Duodenal mucosa (tissue), 2 donors: ENCODE measurements around the gene MYRF.
A peak's percentile ranks its signal among the peaks of the same experiment; 100 is the strongest.

ENCODE experiments used
- H3K27ac ChIP-seq: one replicate; pipeline ENCODE4 v1.7.0; 2013; ENCODE audit warnings: low read depth, low read length
- H3K27me3 ChIP-seq, 2 donors: one replicate each; pipeline ENCODE4 v1.7.0; 2013; ENCODE audit warnings: low read length in 2 of 2, control low read depth in 1 of 2; ENCODE audit not compliant: insufficient read depth in 2 of 2, control insufficient read depth in 1 of 2
- H3K36me3 ChIP-seq, 2 donors: one replicate each; pipeline ENCODE4 v1.7.0; 2013; ENCODE audit warnings: low read length in 2 of 2, control low read depth in 1 of 2; ENCODE audit not compliant: insufficient read depth in 2 of 2, control insufficient read depth in 1 of 2
- H3K4me1 ChIP-seq, 2 donors: one replicate each; pipeline ENCODE4 v1.7.0; 2013; ENCODE audit warnings: low read length in 2 of 2, control low read depth in 1 of 2; ENCODE audit not compliant: insufficient read depth in 2 of 2, control insufficient read depth in 1 of 2
- H3K4me3 ChIP-seq, 2 donors: one replicate each; pipeline ENCODE4 v1.7.0; 2013; ENCODE audit warnings: low read length in 2 of 2, low read depth in 1 of 2
- H3K9ac ChIP-seq, 2 donors: one replicate each; pipeline ENCODE4 v1.7.0; 2013; ENCODE audit warnings: low read length in 2 of 2, low read depth in 1 of 2
- H3K9me3 ChIP-seq, 2 donors: one replicate each; pipeline ENCODE4 v1.7.0; 2013; ENCODE audit warnings: low read length in 2 of 2, control low read depth in 1 of 2; ENCODE audit not compliant: control insufficient read depth in 1 of 2

Gene MYRF

DNA sequence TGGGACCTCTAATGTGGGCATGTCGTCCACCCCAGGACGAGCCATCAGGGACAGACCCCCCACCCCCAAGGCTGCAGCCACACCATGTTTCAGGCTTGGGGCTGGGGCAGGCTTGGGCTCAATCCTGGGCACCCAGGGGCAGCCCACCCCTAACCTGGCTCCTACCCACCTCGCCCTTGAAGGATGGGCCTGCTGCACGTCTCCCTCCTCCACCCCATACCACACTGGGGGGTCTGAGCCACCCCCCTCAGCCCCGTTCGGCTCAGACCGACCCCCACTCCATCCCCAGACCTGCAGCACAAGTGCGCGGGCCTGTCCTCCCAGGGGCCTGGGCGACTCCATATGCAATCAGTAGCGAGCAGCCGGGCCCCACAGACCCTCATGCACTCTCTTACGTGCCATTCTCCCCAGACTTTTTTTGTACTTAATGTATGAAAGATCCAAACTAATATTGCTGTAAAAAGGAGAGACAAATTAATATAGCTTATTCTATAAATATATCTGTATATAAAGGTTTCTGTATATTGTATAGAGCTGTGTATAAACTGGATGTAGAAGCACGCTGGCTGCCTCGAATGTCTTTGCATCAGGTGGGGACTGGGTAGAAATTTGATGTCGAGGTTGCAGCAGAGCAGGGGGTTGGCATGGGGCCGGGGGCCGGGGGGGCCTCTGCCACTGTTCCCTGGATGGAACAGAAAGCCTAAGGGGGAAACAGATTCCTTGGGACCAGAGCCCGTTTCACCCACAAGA is 5.8 kb upstream of the MYRF start:
- no peak overlapping the region for H3K27ac ChIP-seq
- peaks cover 0 to 5% of the 10 kb centered on the region in 2 donors for H3K36me3 ChIP-seq
- peaks cover 0 to 3% of the 10 kb centered on the region in 2 donors for H3K27me3 ChIP-seq
- H3K9me3 ChIP-seq, result no peaks in the 10 kb centered on the region
- peaks cover 11 to 13% of the 10 kb centered on the region in 2 donors for H3K4me1 ChIP-seq
- no peak overlapping the region for H3K9ac ChIP-seq
- no peak overlapping the region for H3K4me3 ChIP-seq

- peak overlapping the region; percentile 38 to 39 for H3K9ac ChIP-seq
- H3K27me3 ChIP-seq, result peaks cover 0 to 3% of the 10 kb centered on the region in 2 donors
- H3K36me3 ChIP-seq, result no peaks in the 10 kb centered on the region
- peak overlapping the region in 1 of 2 donors; percentile 32 for H3K4me3 ChIP-seq
- H3K27ac ChIP-seq, result no peak overlapping the region
- peaks cover 13 to 16% of the 10 kb centered on the region in 2 donors for H3K4me1 ChIP-seq
- H3K9me3 ChIP-seq, result no peaks in the 10 kb centered on the region
Measured at GRCh38 chr11:61747192-61747966, 5.1 kb upstream of the MYRF start.

GRCh38 chr11:61747967-61748285 is 4.5 kb upstream of the MYRF start:
- Histone ChIP-seq H3K27ac (no peak overlapping the region), H3K9ac (no peak overlapping the region)

GRCh38 chr11:61749591-61750217 is 2.7 kb upstream of the MYRF start:
- Histone ChIP-seq H3K9ac (no peak overlapping the region), H3K4me3 (no peak overlapping the region), H3K27ac (no peak overlapping the region), H3K36me3 (no peaks in the 10 kb centered on the region), H3K27me3 (peaks cover 0 to 3% of the 10 kb centered on the region in 2 donors), H3K4me1 (peaks cover 24 to 29% of the 10 kb centered on the region in 2 donors), H3K9me3 (no peaks in the 10 kb centered on the region)

More at GRCh38 chr11:61747967-61748285, 4.5 kb upstream of the MYRF start:
- H3K4me1 ChIP-seq, result peaks cover 13 to 19% of the 10 kb centered on the region in 2 donors
- no peaks in the 10 kb centered on the region for H3K9me3 ChIP-seq
- peak overlapping the region in 1 of 2 donors; percentile 32 for H3K4me3 ChIP-seq
- H3K27me3 ChIP-seq, result peaks cover 0 to 3% of the 10 kb centered on the region in 2 donors
- no peaks in the 10 kb centered on the region for H3K36me3 ChIP-seq

GRCh38 chr11:61750631-61751273 is 1.7 kb upstream of the MYRF start:
- Histone ChIP-seq H3K4me1 (peaks cover 35 to 36% of the 10 kb centered on the region in 2 donors), H3K27me3 (peaks cover 0 to 3% of the 10 kb centered on the region in 2 donors), H3K36me3 (no peaks in the 10 kb centered on the region), H3K9me3 (no peaks in the 10 kb centered on the region), H3K9ac (no peak overlapping the region), H3K4me3 (no peak overlapping the region), H3K27ac (no peak overlapping the region)

DNA sequence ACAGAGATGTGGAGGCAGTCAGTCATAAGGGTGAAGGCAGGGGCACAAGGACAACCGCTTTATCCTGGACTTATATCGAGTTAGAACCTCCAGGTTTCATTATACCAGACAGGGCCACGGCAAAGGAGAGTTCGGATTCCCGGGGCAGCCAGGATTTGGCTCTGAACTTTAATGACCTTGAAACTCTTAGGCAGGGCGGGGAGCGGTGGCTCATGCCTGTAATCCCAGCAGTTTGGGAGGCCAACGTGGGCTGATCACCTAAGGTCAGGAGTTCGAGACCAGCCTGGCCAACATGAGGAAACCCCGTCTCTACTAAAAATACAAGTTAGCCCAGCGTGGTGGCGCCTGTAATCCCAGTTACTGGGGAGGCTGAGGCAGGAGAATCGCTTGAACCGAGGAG is 1.1 kb upstream of the MYRF start:
- Histone ChIP-seq H3K27me3 (peaks cover 0 to 3% of the 10 kb centered on the region in 2 donors), H3K9me3 (no peaks in the 10 kb centered on the region)

GRCh38 chr11:61752925-61753521 is 587 bp downstream of the MYRF start:
- Histone ChIP-seq H3K4me1 (peaks cover 43 to 47% of the 10 kb centered on the region in 2 donors), H3K27me3 (peaks cover 0 to 3% of the 10 kb centered on the region in 2 donors), H3K4me3 (peak overlapping the region; percentile 78 to 79), H3K27ac (peak overlapping the region; percentile 44), H3K36me3 (no peaks in the 10 kb centered on the region), H3K9ac (peak overlapping the region; percentile 86 to 94), H3K9me3 (no peaks in the 10 kb centered on the region)

More for the DNA sequence above, 1.1 kb upstream of the MYRF start:
- H3K4me3 ChIP-seq, result no peak overlapping the region
- no peak overlapping the region for H3K27ac ChIP-seq
- no peaks in the 10 kb centered on the region for H3K36me3 ChIP-seq
- peaks cover 41 to 43% of the 10 kb centered on the region in 2 donors for H3K4me1 ChIP-seq
- H3K9ac ChIP-seq, result no peak overlapping the region

- no peaks in the 10 kb centered on the region for H3K9me3 ChIP-seq
- peak overlapping the region; percentile 78 to 79 for H3K4me3 ChIP-seq
- H3K9ac ChIP-seq, result peak overlapping the region; percentile 86 to 94
Measured at GRCh38 chr11:61753672-61754071, 1.2 kb downstream of the MYRF start.

DNA sequence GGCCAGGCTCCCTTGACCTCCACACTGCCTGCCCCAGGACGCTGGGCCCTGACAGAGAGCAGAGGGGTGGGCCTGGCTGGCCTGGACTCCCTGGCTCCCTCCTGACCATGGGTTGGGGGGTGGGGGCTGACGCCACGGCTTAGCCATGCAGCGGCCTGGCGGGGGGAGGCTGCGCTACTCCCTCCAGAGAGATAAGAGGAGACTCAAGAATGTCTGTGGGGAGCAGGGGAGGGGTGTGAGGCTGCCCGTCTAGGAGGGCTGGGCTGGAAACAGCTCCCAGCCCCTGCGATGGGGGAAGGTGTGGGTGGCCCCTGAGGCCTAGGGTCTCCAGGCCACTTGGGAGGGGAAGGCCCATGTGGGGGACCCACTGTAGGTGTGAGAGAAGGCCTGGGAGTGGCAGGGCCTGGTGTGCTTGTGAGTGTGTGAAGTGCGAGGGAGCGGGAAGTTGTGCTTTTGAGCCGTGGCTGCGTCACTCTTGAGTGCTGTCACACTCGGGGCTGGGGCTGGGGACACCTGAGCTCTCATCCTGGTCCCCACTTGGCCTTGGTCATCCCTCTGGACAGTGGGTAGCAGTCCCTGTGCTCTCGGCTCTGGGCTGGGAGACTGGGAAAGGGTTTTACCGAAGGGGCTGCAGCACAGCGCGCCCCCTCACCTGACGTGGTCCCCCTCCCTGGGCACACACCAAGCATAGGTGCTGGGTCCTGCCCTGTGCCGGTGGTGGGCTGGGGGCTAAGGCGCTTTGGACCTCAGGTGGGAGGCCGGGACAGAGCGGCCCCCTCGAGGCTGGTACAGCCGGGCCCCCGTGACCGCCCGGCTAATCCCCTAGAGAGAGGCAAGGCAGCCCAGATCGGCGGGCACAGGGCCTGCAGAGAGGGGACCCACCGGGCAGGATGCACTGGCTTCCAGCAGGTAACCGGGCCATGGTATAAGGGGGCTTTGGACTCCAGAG is 2.4 kb downstream of the MYRF start:
- no peaks in the 10 kb centered on the region for H3K9me3 ChIP-seq
- H3K4me1 ChIP-seq, result peaks cover 52 to 57% of the 10 kb centered on the region in 2 donors
- peaks cover 0 to 3% of the 10 kb centered on the region in 2 donors for H3K27me3 ChIP-seq
- H3K36me3 ChIP-seq, result peaks cover 0 to 3% of the 10 kb centered on the region in 2 donors
- peak overlapping the region; percentile 78 to 79 for H3K4me3 ChIP-seq
- H3K9ac ChIP-seq, result peak overlapping the region; percentile 86 to 94
- H3K27ac ChIP-seq, result peak overlapping the region; percentile 88

More at GRCh38 chr11:61753672-61754071, 1.2 kb downstream of the MYRF start:
- Histone ChIP-seq H3K27me3 (peaks cover 0 to 3% of the 10 kb centered on the region in 2 donors), H3K4me1 (peaks cover 48 to 53% of the 10 kb centered on the region in 2 donors), H3K36me3 (peaks cover 0 to 2% of the 10 kb centered on the region in 2 donors), H3K27ac (peak overlapping the region; percentile 54)
